ENCODE results near the gene ITGAL. TPM values are rescaled to one million over a fixed set of nuclear protein-coding genes. Genes with fewer than 3 reads are reported as not detected.
"Not testable (repeated sequence)": the region's sequence is repeated elsewhere in the genome, so short reads cannot be mapped to it uniquely, and the experiment has no call there.

The ITGAL gene
- total RNA-seq, 2 donors from 2014 or later: 517 to 673 TPM

- Mint-ChIP-seq H3K4me3 (no peak overlapping the region), H3K36me3 (ENCODE audit: insufficient read depth in 2 of 2) (peaks cover 6 to 11% of the 10 kb centered on the region in 2 donors), H3K4me1 (ENCODE audit: low read depth) (peaks cover 36% of the 10 kb centered on the region), H3K9me3 (no peaks in the 10 kb centered on the region), H3K27ac (no peak overlapping the region), H3K27me3 (ENCODE audit: low read depth) (no peaks in the 10 kb centered on the region)
- ATAC-seq (replicated peaks in 1 of 2) (no peak), DNase-seq (no peak)
Measured at GRCh38 chr16:30539000-30539964, 66.7 kb downstream of the ITGAL start.

DNA sequence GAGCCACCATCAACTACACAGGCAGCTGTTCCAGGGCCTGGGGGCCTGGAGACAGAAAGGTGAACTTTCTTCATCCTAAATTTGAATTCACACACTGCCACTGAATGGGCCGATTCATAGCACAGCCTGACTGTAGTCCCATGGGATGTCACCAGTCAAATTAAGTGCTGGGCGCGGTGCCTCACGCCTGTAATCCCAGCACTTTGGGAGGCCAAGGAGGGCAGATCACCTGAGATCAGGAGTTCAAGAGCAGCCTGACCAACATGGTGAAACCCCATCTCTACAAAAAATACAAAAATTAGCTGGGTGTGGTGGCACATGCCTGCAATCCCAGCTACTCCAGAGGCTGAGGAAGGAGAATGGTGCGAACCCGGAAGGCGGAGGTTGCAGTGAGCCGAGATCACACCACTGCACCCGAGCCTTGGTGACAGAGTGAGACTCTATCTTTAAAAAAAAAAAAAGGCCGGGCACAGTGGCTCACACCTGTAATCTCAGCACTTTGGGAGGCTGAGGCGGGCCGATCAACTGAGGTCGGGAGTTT lies 67.5 kb downstream of the ITGAL start:
- H3K9me3 Mint-ChIP-seq; ATAC-seq (replicated peaks in 1 of 2); H3K27ac Mint-ChIP-seq; DNase-seq; H3K4me3 Mint-ChIP-seq; H3K27me3 Mint-ChIP-seq (ENCODE audit: low read depth); H3K36me3 Mint-ChIP-seq (ENCODE audit: insufficient read depth in 2 of 2): not testable (repeated sequence)
- H3K4me1 Mint-ChIP-seq (ENCODE audit: low read depth): peaks cover 36% of the 10 kb centered on the region

DNA sequence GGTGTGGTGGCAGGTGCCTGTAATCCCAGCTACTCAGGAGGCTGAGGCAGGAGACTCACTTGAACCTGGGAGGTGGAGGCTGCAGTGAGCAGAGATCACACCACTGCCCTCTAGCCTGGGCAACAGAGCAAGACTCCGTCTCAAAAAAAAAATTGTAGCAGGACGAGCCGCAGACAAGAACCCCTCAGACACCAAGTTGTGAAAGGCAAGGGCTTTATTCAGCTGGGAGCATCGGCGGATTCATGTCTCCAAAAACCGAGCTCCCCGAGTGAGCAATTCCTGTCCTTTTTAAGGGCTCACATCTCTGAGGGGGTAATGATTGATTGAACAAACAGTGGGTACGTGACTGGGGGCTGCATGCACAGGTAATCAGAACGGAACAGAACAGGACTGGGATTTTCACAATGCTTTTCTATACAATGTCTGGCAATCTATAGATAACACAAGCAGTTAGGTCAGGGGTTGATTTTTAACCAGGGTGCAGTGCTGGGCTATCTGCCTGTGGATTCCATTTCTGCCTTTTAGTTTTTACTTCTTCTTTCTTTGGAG lies 68.4 kb downstream of the ITGAL start:
- peaks cover 32% of the 10 kb centered on the region for H3K4me1 Mint-ChIP-seq (ENCODE audit: low read depth)
- not testable (repeated sequence) for H3K27me3 Mint-ChIP-seq (ENCODE audit: low read depth); H3K9me3 Mint-ChIP-seq; H3K27ac Mint-ChIP-seq; ATAC-seq (replicated peaks in 1 of 2); H3K4me3 Mint-ChIP-seq; H3K36me3 Mint-ChIP-seq (ENCODE audit: insufficient read depth in 2 of 2); DNase-seq

- Mint-ChIP-seq H3K4me3 (no peak overlapping the region), H3K36me3 (ENCODE audit: insufficient read depth in 2 of 2) (peaks cover 2 to 5% of the 10 kb centered on the region in 2 donors), H3K9me3 (no peaks in the 10 kb centered on the region), H3K4me1 (ENCODE audit: low read depth) (peaks cover 25% of the 10 kb centered on the region), H3K27ac (no peak overlapping the region), H3K27me3 (ENCODE audit: low read depth) (no peaks in the 10 kb centered on the region)
- DNase-seq: no peak
- no peak for ATAC-seq (replicated peaks in 1 of 2)
Measured at GRCh38 chr16:30541502-30542329, 69.2 kb downstream of the ITGAL start.

- Mint-ChIP-seq H3K4me1 (ENCODE audit: low read depth) (peaks cover 11% of the 10 kb centered on the region), H3K27me3 (ENCODE audit: low read depth) (no peaks in the 10 kb centered on the region), H3K9me3 (no peaks in the 10 kb centered on the region), H3K27ac (no peak overlapping the region), H3K36me3 (ENCODE audit: insufficient read depth in 2 of 2) (peaks cover 0 to 2% of the 10 kb centered on the region in 2 donors), H3K4me3 (no peak overlapping the region)
- ATAC-seq (replicated peaks in 1 of 2): no peak
- no peak for DNase-seq
Measured at GRCh38 chr16:30543067-30543466, 70.5 kb downstream of the ITGAL start.

GRCh38 chr16:30546115-30546514 lies 73.6 kb downstream of the ITGAL start:
- ATAC-seq (replicated peaks in 1 of 2): no peak
- H3K4me3 Mint-ChIP-seq: no peak overlapping the region
- no peaks in the 10 kb centered on the region for H3K27me3 Mint-ChIP-seq (ENCODE audit: low read depth)
- DNase-seq: no peak
- H3K27ac Mint-ChIP-seq: no peak overlapping the region
- H3K4me1 Mint-ChIP-seq (ENCODE audit: low read depth): peaks cover 7% of the 10 kb centered on the region
- no peaks in the 10 kb centered on the region for H3K9me3 Mint-ChIP-seq
- H3K36me3 Mint-ChIP-seq (ENCODE audit: insufficient read depth in 2 of 2): no peaks in the 10 kb centered on the region

DNA sequence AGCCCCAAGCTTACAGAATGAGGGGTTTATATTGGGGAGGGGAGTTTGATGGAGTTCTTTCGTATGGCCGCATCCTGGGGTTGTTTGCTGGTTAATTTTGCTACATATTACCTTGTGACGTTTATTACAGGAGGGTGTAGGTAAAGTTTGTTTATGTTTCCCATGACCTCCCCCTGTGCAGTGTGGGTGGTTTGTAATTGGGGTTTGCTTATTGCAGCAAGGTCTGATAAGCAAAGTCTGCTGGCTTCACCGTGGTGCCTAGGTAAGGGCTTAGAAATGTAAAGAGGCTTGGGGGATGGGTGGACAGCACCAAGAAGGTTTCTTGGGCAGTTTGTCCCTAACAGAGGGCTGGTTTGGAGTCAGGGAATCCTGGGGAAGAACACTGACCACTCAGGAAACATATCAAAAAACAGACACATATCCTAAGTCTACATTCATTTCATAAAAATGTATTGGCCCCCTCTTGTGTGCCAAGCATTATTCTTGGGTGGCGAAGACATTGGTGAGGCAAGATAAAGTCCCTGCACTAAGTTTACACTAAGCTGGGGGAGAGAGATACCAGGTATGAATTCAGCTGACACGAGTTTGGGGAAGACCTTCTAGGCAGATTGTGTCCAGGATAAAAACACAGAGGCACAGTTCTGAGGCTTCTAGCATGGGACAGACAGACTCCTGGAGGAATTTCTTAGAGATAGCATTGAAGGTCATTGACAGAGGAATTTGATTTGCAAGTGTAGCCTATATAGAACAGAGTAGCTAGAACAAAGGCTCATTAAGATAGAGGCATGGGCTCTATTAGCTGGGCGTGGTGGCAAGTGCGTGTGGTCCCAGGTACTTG lies 76.1 kb downstream of the ITGAL start:
- Mint-ChIP-seq H3K9me3 (no peaks in the 10 kb centered on the region), H3K4me3 (no peak overlapping the region), H3K36me3 (ENCODE audit: insufficient read depth in 2 of 2) (peaks cover 0 to 3% of the 10 kb centered on the region in 2 donors), H3K27ac (no peak overlapping the region), H3K27me3 (ENCODE audit: low read depth) (no peaks in the 10 kb centered on the region), H3K4me1 (ENCODE audit: low read depth) (peaks cover 32% of the 10 kb centered on the region)
- DNase-seq: no peak
- no peak for ATAC-seq (replicated peaks in 1 of 2)

GRCh38 chr16:30551781-30552180 lies 79.2 kb downstream of the ITGAL start:
- H3K27ac Mint-ChIP-seq: peak overlapping the region; percentile 88
- DNase-seq (peak; percentile 40 to 53), ATAC-seq (replicated peaks in 1 of 2) (peak; percentile 82 to 88)
- peaks cover 54% of the 10 kb centered on the region for H3K4me1 Mint-ChIP-seq (ENCODE audit: low read depth)
- H3K27me3 Mint-ChIP-seq (ENCODE audit: low read depth): no peaks in the 10 kb centered on the region
- H3K4me3 Mint-ChIP-seq: peak overlapping the region; percentile 74 to 81
- H3K36me3 Mint-ChIP-seq (ENCODE audit: insufficient read depth in 2 of 2): peaks cover 3 to 5% of the 10 kb centered on the region in 2 donors
- no peaks in the 10 kb centered on the region for H3K9me3 Mint-ChIP-seq

- H3K4me3 Mint-ChIP-seq: peak overlapping the region in 1 of 2 donors; percentile 62
- peaks cover 60% of the 10 kb centered on the region for H3K4me1 Mint-ChIP-seq (ENCODE audit: low read depth)
- no peaks in the 10 kb centered on the region for H3K9me3 Mint-ChIP-seq
- peak overlapping the region; percentile 88 for H3K27ac Mint-ChIP-seq
- peaks cover 3 to 7% of the 10 kb centered on the region in 2 donors for H3K36me3 Mint-ChIP-seq (ENCODE audit: insufficient read depth in 2 of 2)
- no peaks in the 10 kb centered on the region for H3K27me3 Mint-ChIP-seq (ENCODE audit: low read depth)
- DNase-seq (no peak), ATAC-seq (replicated peaks in 1 of 2) (no peak)
Measured at GRCh38 chr16:30552956-30553355, 80.4 kb downstream of the ITGAL start.

DNA sequence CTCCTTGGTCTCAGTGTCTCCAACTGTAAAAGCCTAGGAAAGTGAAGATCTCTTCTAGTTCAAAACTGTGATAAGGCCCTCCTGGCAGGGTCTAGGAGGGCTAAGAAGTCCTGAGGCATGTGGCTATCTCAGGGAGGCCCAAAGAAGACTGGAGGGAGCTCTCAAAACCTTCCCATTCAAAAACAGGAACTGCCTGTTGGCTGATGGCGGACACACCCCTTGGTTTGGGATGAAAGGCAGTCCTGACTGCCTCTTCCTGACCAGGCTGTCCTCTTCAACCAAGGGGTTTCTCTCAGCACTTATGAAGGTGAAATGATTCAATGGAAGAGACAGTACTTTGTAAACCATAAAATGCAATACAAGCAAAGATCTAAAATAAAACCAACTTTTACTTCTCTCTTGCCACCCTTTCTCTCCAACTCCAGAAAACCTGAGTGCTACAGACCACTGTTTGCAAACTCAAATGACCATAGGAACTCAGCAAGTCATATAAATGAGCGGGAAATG lies 80.9 kb downstream of the ITGAL start:
- Mint-ChIP-seq H3K4me3 (peak overlapping the region in 1 of 2 donors; percentile 6), H3K36me3 (ENCODE audit: insufficient read depth in 2 of 2) (peaks cover 3 to 7% of the 10 kb centered on the region in 2 donors), H3K9me3 (no peaks in the 10 kb centered on the region), H3K27me3 (ENCODE audit: low read depth) (no peaks in the 10 kb centered on the region), H3K4me1 (ENCODE audit: low read depth) (peaks cover 61% of the 10 kb centered on the region), H3K27ac (peak overlapping the region; percentile 57)
- no peak for DNase-seq
- ATAC-seq (replicated peaks in 1 of 2): no peak

- DNase-seq (no peak), ATAC-seq (replicated peaks in 1 of 2) (no peak)
- Mint-ChIP-seq H3K27ac (no peak overlapping the region), H3K27me3 (ENCODE audit: low read depth) (no peaks in the 10 kb centered on the region), H3K4me1 (ENCODE audit: low read depth) (peaks cover 69% of the 10 kb centered on the region), H3K4me3 (no peak overlapping the region), H3K9me3 (no peaks in the 10 kb centered on the region), H3K36me3 (ENCODE audit: insufficient read depth in 2 of 2) (peaks cover 3 to 10% of the 10 kb centered on the region in 2 donors)
Measured at GRCh38 chr16:30554557-30555314, 82.2 kb downstream of the ITGAL start.

All from activated T-cell treated with anti-CD3 and anti-CD28 coated beads, Interleukin-2, amount 50 U/mL, for 72 hours (primary cell).